GM19351 (cell line): ENCODE measurements around the gene UTS2R.

ENCODE experiments used
- ATAC-seq: cut with Tn5 transposase; IDR thresholded peaks from one replicate; pipeline ENCODE4 v1.9.1; 2021; ENCODE audit warnings: mild to moderate bottlenecking, moderate library complexity; ENCODE audit not compliant: unreplicated experiment

Gene UTS2R

GRCh38 chr17:82371333-82372248 is at the start of gene UTS2R:
Gene UTS2R (plus strand): TSS chr17:82371765. CDS start chr17:82374325, 2,560 bp downstream.
- ATAC-seq, result no peak

DNA sequence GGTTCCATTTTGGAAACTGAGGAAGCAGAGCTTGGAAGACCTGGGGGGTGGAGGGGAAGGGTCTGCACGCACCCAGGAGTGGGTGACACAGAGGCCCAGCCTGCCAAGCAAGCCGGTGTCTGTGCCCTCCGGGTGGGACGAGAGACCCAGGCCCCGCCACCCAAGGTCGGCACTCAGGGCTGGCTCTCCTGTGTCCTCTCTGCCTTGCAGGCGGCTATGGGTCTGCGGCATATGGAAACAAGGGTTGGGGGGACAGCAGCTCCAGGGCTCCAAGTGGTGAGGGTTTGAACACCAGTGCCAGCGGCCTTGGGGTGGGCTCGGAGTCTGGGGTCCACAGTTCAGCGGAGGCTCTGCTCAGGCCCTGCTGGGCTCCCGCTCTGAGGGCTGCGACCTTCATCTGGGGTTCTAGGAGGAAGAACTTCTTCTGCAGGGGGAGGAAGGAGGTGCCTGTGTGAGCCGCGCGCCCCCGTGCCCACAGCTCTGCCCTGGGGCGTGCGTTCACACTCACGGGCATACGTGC is 49.6 kb upstream of the UTS2R start:
- no peak for ATAC-seq

- ATAC-seq, result no peak
Measured at GRCh38 chr17:82322526-82323453, 48.8 kb upstream of the UTS2R start.

- no peak for ATAC-seq
Measured at GRCh38 chr17:82323514-82324234, 47.9 kb upstream of the UTS2R start.

GRCh38 chr17:82324566-82325285 is 46.8 kb upstream of the UTS2R start:
- no peak for ATAC-seq

- ATAC-seq, result no peak
Measured at GRCh38 chr17:82325286-82326180, 46.0 kb upstream of the UTS2R start.

GRCh38 chr17:82327289-82327688 is 44.3 kb upstream of the UTS2R start:
- ATAC-seq, result no peak

DNA sequence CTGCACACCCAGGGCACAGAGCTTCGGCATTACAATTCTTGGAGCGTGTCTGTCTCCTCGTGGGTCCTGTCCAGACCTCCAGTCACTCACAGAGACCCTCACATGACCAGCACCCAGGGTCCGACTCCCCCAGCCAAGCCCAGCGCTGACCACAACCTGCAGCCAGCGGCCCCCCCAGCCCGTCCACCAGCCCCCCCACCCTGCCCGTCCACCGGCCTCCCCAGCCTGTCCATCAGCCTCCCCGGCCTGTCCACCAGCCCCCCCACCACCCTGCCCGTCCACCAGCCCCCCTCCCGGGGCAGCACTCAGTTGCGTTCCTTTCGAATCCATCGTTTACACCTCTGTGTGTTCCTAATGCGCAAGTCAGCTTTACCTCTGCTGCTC is 43.8 kb upstream of the UTS2R start:
- no peak for ATAC-seq

GRCh38 chr17:82328141-82328993 is 43.2 kb upstream of the UTS2R start:
- ATAC-seq, result no peak

DNA sequence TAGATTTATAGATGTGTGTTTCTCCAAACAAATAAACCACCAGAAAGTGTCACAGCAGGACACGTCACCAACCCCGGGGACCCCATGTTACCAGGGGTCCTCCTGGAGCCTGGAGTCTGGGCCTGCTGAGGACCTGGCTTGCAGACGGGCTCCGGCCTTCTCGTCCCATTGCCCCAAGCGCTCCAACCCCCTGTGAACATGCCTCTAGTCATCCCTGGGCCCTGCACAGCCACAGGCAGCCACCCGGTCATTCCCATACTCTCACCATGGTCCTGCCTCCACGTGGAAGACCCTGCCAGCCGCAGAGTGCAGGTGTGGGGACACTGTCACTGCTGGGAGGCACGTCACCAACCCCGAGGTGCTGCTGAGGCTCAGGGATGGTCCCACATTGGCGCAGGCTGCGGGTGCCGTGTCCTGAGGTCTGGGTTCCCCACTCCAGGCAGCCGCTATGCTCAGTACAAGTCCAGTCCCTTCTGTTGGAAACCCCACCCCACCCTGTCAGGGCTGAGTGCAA is 42.5 kb upstream of the UTS2R start:
- ATAC-seq, result no peak

DNA sequence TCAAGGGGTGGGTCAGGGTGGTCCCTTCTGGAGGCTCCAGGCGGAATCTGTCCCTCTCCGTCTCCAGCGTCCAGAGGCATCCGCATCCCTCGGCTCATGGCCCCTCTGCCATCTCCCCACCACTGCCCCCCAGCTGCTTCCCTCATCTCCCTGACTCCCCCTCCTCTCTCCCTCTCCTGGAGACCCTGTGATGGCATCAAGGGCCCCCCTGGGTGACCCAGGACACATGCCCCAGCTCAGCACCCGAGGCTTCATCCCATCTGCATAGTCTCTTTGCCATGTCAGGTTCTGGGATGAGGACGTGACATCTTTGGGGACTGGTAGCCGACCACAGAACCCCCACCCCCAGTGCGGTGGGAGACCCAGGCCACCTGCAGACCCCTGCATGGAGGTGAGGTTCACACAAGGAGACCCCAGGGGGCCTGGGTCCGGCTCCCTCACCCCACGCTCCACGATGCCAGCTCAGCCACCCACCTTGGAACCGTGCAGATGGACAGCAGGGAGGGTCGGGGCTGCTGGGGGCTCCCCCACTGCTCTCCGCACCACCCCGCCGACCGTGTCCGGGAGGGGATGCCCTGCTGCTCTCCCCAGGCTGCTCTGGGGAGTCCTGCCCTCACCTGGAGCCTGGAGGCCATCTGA is 41.8 kb upstream of the UTS2R start:
- no peak for ATAC-seq

GRCh38 chr17:82330322-82331239 is 41.0 kb upstream of the UTS2R start:
- no peak for ATAC-seq

- ATAC-seq, result no peak
Measured at GRCh38 chr17:82331345-82331939, 40.1 kb upstream of the UTS2R start.

DNA sequence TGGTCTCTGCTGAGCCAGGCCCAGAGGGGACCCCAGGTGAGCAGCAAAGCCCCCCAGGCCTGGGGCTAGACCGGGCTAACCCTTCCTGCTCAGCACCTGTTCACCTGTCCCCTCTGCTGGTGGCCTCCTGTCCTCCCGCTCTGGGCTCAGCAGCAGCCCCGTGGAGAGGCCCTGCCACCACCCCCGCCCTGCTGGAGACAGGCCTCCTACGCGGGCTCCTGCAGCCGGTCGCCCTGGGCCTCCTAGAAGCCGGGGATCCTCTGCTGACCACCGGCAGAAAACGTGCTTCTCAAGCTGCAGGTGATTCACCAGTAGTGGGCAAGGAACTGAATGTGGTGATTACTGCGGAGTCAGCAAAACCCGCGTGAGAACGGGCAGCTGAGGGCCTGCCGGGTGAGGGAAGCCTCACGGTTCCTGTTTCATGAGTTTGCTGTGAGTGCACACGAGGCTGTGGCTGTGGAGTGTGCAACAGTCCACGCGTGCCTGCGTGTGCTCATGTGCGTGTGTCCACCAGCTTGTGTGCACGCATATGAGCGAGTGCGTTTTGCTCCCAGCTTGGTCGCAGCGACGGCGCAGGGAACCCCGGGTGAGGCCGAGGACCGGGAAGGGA is 38.8 kb upstream of the UTS2R start:
- no peak for ATAC-seq

GRCh38 chr17:82333279-82334171 is 38.0 kb upstream of the UTS2R start, which contains the start of gene SECTM1:
Gene SECTM1 (minus strand): TSS chr17:82333766. CDS start chr17:82327240, 6,526 bp downstream.
- no peak for ATAC-seq
